GM18526 (cell line): ENCODE data around the gene CRHBP.

Experiments used
- POLR2A ChIP-seq: IDR thresholded peaks from 3 replicates; pipeline ENCODE4 v1.6.1; 2011; ENCODE audit not compliant: insufficient read length; ENCODE audit errors: extremely low read depth

Gene CRHBP

GRCh38 chr5:76953551-76954382, 922 bp downstream of the CRHBP start:
- no peak for TF ChIP-seq POLR2A

GRCh38 chr5:76954383-76954763, 1.5 kb downstream of the CRHBP start:
- no peak for TF ChIP-seq POLR2A

DNA sequence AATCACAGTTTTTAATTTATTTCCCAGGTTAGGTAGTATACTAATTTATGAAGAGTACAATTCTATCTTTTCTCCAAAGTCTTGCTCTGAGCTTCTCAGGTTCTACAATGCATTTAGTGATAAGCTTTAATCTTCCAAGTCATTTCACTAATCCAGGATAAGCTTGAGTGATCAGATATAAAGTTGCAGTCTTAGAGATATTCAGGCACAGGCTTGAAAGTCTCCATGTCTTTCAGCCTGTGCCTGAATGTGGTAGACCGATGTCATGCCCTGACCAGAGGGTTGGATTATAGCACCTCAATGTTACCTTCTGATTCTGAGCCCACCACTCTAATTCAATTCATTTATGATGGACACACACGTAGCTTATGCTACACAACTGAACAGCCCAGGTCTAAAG, 3.2 kb downstream of the CRHBP start:
- no peak for TF ChIP-seq POLR2A

DNA sequence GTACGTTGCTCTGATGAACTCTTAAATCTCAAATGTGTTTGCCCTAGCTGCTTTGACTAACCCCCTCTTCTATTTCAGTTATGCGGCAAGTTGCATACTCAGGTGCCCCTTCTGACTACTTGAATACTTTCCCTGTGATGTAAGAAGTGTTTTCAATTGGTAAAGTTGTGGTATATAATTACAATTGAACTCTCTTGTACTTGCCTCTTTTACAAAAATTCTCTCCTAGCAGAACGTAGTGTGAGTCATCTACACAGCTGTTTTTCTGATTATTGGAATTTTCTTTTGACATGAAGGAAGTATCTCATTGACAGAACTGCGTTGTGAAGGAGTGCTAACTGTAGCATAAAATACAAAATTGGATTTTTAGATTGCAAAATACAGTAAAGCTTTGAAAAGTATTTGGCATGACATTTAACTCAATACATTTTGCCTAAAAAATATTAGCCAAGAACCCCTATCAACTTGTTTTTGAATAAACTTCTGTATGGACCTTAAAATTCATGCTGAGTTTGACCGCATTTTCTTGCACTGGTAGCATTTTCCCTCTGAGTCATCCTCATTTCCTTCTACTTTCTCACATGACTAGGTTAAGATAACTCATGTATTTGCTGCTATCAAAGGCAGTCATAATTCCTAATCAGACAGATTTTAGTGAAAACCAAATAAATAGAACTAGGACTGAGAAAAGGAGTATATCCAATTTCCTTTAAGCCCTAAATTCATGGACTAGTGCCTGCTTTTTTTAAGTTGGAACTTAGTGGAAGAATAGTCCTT, 6.3 kb downstream of the CRHBP start:
- no peak for TF ChIP-seq POLR2A

GRCh38 chr5:76960004-76960625, 7.3 kb downstream of the CRHBP start:
- TF ChIP-seq POLR2A, result no peak

GRCh38 chr5:76964060-76964459, 11.2 kb downstream of the CRHBP start:
- TF ChIP-seq POLR2A, result no peak

DNA sequence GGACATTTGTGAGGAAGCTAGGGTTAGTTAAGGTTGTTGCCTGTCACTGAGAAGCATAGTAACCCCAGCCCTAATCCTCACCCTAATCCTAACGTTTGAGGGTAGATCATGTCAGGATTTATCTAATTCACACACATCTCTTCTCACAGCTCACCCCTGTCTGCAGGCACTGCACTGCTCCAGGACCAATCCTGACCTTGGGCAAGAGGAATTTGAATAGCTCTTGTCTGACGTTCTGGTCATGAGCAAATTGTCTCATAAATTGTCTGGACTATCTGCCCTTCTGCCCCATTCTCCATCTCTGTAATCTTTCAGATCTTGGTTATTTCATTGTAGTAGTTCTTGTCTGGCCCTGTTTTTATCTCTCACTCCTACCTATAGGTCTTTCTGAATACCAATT, 18.7 kb downstream of the CRHBP start:
- TF ChIP-seq POLR2A, result no peak

DNA sequence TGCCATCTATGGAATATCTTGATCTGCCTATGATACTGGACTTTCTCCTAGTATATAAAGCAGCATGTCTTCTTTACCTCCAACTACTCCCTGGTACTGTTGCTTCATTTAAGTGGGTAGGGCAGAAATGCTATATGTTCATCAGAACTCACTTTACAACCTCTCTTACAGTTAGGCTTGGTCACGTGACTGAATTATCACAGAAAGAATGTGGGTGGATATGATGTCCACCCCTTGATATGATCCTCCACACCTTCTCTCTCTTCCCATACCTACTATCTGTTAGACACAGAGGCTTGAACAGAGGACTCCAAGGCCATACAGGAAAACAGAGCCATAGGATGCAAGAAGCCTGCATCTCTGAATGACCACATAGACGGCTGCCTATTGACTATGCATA, 19.8 kb downstream of the CRHBP start:
- TF ChIP-seq POLR2A, result no peak

DNA sequence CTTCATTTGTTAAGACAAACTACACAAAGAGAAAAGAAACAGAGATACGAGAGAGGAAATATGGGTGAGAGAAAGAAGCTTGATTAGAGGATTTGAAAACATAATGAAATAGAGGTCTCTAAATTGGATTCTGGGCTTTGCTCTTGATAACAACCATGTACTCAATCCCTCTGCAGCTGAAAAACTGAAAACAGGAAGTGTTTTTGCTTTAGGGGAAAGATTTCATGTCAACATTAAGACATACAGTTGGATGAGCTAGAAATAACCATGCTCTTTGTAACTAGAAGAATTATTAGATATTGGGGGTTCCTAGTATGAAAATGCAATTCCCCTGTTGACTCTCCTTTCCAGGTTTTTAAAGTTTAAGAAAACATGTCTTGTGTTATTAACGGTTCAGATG, 21.9 kb downstream of the CRHBP start:
- no peak for TF ChIP-seq POLR2A

DNA sequence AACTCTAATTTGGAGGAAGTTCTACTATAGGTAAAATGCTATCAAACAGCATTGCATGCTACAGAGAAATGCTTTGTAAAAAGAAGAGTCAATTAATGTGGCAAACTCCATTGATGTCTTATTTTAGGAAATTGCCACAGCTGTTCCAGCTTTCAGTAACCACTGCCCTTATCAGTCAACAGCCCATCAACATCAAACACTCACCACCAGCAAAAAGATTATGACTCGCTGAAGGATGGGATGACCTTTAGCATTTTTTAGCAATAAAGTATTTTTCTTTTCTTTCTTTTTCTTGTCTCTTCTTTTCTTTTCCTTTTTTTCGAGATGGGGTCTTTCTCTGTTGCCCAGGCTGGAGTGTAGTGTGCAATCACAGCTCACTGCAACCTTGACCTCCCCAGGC, 26.0 kb downstream of the CRHBP start:
- no peak for TF ChIP-seq POLR2A

GRCh38 chr5:76980518-76981144, 27.8 kb downstream of the CRHBP start:
- no peak for TF ChIP-seq POLR2A

- TF ChIP-seq POLR2A, result no peak
Measured at GRCh38 chr5:76982450-76982849, 29.6 kb downstream of the CRHBP start.

DNA sequence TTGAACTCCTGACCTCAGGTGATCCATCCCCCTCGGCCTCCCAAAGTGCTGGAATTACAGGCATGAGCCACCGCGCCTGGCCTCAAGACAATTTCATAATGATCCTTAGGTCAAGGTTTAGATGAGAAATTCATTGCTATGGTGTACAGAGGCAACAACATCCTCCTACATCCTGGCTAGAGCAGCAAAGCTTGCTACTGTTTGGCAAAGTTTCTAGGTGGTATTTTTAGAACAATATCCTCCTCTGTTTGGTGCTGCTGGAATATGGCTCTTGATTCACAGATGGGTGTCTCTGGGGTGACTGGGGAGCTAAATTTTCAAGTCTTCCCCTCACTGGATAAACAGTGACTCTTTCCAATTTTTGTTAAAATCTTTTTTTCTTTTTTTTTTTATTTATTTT, 30.6 kb downstream of the CRHBP start:
- no peak for TF ChIP-seq POLR2A

DNA sequence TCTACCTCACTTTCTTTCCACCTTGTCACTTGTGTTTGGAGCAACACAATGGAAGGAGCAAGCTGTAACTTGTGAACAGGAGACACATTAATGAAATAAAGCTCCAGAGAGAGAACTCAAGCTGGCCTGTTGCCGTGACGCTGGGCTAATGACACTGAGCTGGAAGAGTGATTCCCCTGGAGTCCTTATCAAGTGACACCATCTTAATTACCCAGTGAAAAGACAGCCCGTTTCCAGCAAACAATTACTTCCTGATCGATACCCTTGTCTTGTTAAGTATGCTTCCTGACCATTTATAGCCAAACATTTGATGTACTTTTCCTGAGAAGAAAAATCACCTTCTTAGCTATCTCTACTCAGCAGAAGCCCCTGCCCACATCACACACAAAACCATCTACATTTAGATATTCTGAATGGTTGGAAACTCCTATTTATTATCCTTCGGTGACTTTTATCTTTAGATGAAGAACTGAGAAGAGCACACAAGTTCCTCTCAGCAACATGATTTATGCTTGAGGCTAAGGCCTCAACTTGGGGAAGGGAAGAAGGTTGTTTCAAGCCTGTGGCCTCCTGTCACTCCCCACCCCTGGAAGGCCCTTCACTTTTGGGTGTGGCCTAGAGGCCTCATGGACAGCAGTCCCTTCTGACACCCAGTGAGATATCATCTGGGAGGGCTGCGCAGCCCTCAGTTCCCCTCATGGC, 34.1 kb downstream of the CRHBP start:
- no peak for TF ChIP-seq POLR2A

DNA sequence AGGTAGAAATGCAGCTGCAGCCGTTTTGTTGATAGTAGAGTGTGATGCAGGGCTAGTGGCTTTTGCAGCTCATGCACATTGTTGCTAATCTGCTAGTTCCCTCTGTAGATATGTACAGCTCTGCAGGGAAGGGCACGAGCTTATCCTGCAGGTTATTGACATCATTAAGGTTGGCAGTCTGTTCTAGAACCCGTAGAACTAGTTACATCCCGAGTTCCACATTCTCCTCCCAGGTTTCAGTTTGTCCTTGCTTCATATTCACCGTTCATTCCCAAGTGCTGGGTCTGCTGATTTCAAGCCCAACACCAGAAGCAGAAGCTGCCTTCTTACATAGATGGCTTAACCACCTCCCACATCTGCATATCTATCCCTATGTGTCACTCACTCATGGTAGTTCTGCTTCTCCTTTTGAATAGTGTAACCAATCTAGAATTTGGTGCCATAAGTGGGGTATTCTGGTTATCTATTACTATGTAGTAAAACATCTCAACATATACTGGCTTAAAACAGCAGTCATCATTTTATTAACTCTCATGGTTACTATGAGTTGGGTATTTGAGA, 38.1 kb downstream of the CRHBP start:
- no peak for TF ChIP-seq POLR2A
